ENCODE data around the gene RAB34.

The RAB34 gene, protein sequence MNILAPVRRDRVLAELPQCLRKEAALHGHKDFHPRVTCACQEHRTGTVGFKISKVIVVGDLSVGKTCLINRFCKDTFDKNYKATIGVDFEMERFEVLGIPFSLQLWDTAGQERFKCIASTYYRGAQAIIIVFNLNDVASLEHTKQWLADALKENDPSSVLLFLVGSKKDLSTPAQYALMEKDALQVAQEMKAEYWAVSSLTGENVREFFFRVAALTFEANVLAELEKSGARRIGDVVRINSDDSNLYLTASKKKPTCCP

DNA sequence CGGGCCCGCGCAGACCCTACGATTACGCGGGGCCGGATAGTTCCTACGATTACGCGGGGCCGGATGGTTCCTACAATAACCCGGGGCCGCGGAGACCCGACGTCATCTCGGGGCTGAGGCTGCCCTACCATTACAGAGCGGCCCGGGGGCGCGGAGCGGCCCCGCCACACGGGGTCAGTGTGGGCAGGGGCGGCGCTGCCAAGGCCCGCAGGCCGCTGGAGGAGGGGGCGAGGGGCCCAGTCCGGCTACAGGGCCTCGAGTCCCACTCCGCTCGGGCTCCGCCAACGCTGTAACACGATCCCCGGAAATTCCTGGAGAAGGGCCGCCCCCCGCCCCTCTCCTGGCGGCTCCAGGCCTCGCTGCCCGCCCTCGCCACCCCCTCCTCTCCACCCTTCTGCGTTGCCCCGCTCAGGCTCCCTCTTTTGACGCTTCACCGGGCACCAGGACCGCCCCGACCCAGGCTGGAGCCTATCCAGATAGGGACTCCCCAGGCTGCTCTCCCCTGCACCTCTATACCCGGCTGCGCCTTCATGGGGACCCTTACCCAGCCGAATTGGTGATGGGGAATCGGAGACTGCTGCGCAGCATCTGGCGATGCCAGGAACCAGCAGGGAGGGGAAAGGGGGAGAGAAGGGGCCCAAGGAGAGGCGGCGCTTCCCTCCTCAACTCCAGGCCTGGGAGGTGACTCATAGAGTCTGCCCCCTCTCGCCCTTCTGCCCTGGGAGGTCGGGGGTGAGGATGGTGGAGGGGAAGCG, at the start of gene RAB34:
RAB34 (minus strand) TSS at position 291 of the 755 bp plus-strand sequence. CDS start 602 bp downstream, outside the sequence.
- peak; percentile 66 for DNase-seq (ENCODE audit: low spot score)
- H3K27ac ChIP-seq: peak within 1 kb of the TSS; percentile 99
- CTCF ChIA-PET: no interaction called here
- POLR2A ChIA-PET (ENCODE audit: low non-redundant PET): interaction anchor here (0.7 to 1.1 kb wide), 2 partner anchors 56 to 68 kb away, joined by 4 read pairs; partner anchors contain the start of gene SDF2
- TF ChIP-seq, protein P1, sequence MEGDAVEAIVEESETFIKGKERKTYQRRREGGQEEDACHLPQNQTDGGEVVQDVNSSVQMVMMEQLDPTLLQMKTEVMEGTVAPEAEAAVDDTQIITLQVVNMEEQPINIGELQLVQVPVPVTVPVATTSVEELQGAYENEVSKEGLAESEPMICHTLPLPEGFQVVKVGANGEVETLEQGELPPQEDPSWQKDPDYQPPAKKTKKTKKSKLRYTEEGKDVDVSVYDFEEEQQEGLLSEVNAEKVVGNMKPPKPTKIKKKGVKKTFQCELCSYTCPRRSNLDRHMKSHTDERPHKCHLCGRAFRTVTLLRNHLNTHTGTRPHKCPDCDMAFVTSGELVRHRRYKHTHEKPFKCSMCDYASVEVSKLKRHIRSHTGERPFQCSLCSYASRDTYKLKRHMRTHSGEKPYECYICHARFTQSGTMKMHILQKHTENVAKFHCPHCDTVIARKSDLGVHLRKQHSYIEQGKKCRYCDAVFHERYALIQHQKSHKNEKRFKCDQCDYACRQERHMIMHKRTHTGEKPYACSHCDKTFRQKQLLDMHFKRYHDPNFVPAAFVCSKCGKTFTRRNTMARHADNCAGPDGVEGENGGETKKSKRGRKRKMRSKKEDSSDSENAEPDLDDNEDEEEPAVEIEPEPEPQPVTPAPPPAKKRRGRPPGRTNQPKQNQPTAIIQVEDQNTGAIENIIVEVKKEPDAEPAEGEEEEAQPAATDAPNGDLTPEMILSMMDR (conservative IDR thresholded peaks at IDR 0.05; ENCODE audit: low read depth): peak; percentile 44; the same call in 1 of the 2 replicates

DNA sequence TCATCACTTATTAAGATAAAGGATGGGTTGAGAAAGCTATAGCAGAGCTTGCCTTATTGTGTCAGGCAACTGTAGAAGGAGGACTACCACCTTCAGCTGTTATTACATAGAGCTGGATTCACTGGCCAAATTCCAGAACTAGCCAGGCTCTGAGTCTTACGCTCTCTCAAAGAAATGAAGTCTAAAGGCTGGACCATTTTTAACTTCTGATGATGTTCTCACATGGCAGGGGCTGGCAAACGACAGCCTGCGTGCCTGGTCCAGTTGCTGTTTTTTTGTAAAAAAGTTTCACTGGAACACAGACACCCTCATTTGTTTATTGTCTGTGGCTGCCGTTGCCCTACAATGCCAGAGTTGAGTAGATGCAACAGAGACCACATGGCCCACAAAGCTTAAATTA, 47.4 kb upstream of the RAB34 start:
- H3K27ac ChIP-seq: no peak overlapping the region
- DNase-seq (ENCODE audit: low spot score): no peak
- TF ChIP-seq, protein P1 (conservative IDR thresholded peaks at IDR 0.05; ENCODE audit: low read depth): no peak
- POLR2A ChIA-PET (ENCODE audit: low non-redundant PET): interaction anchor here (0.7 kb wide), 1 partner anchor 183 kb away, joined by 3 read pairs; no protein-coding TSS in a partner anchor
- CTCF ChIA-PET: interaction anchor here (0.5 to 4.2 kb wide), 12 partner anchors 15 to 390 kb away, joined by 3 to 25 read pairs (median 4); partner anchors contain the start of genes DHRS13 and TLCD1

DNA sequence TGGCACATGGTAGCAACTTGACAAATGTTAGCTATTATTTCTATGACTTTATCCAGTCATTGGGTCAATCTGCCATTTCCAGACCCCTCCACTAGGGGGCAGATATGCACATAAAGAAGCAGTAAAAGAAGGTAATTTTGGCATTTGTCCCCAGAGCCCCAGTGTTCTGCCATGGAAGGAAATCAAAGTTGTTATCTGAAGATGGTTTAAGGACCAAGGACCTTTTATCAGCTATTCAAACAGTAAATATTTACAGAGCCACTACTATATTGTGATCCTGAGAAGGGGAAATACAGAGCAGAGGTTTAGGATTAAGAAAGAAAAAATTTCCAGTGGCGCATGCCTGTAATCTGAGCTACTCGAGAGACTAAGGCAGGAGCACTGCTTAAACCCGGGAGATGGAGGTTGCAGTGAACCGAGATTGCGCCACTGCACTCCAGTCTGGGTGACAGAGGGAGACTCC, 46.2 kb upstream of the RAB34 start:
- CTCF ChIA-PET: interaction anchor here (0.6 to 4.2 kb wide), 23 partner anchors 8 to 190 kb away, joined by 3 to 25 read pairs (median 4); partner anchors contain the start of genes DHRS13, FAM222B and TLCD1
- DNase-seq (ENCODE audit: low spot score): peak; percentile 61
- POLR2A ChIA-PET (ENCODE audit: low non-redundant PET): interaction anchor here (0.5 kb wide), 1 partner anchor 49 kb away, joined by 8 read pairs; no protein-coding TSS in a partner anchor
- peak overlapping the region; percentile 57 for H3K27ac ChIP-seq
- TF ChIP-seq, protein P1 (conservative IDR thresholded peaks at IDR 0.05; ENCODE audit: low read depth): peak; percentile 87

DNA sequence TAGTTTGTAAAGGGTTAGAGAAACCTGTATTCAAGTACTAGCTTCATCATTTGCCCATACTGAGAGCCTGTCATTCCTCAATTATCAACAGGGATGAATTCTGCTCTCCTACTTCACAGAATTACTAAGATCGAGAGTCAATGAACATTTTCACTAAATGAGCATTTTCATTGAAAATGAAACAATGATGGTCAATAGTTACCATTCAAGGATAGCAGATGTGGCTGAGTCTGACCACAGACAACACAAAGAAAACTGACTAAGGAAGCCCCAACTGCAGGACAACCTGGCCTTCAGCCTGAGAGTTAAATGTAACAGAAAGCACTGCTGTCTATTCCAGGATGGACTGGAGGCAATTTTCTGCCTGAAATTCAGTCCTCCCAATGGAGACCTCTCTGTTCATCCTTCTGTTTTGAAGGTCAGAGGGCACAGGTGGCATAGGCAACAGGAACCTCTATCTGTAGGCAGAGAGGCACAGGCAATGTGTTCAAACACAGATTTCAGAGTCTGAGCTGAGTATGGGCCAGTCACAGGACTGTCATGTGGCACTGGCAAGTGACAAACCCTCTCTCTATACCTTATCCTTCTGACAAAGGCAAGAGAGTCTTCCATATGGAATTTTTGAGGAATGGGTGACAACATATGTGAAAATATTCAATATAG, 45.6 kb upstream of the RAB34 start:
- TF ChIP-seq, protein P1 (conservative IDR thresholded peaks at IDR 0.05; ENCODE audit: low read depth): no peak
- DNase-seq (ENCODE audit: low spot score): no peak
- ChIA-PET POLR2A (ENCODE audit: low non-redundant PET) (interaction anchor here (0.5 kb wide), 1 partner anchor 50 kb away, joined by 8 read pairs; no protein-coding TSS in a partner anchor), CTCF (interaction anchor here (0.6 to 4.2 kb wide), 22 partner anchors 8 to 190 kb away, joined by 3 to 25 read pairs (median 5); partner anchors contain the start of genes DHRS13, FAM222B and TLCD1)
- no peak overlapping the region for H3K27ac ChIP-seq

DNA sequence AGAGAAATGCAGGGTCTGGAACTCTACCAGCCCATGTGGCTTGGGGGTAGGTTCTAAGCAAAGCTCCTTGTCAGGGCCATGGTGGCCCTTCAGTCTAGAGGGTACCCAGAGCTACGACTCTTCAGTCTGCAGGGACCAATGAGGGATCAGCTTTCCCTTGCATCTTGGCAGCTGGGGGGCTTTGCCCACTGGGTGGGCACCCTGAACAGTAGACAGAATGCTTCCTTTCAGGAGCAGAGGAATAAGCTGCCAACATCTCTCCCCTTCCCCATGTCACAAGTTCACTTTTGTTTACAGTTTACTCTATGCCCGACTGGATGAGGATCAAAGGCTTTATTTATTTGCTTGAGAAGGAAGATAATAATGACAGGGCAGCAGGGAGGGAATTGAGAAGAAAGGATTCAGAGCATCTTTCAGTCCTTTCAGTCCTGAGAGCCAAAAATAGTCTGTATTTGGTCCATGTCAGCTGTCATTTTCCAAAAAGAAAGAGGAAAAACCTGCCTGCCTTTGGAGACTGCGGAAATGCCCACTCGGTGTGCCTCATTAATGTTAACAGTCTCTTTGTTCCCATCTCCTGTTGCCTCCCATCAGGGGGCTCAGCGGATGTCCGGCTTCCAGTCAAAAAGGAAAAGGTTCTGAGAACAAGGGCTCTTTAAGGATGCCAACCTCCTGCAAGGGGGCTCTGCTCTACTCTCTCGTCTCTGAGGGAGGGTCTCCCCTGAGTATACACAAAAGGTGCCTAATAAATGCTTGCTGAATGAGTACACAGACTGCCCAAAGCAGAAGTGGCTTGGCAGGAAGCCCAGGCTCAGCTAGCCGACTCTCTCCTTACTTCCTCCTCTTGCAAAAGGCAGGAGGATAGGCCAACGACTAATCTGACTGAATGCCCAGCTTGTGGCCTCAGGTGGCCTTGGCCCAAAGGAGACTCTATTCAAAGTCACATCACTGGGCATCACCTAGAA, 43.2 kb upstream of the RAB34 start:
- no peak for DNase-seq (ENCODE audit: low spot score)
- peak overlapping the region; percentile 51 for H3K27ac ChIP-seq
- CTCF ChIA-PET: interaction anchor here (4.2 kb wide), 1 partner anchor 34 kb away, joined by 25 read pairs; the partner anchor contains the start of gene TLCD1
- TF ChIP-seq, protein P1 (conservative IDR thresholded peaks at IDR 0.05; ENCODE audit: low read depth): no peak
- POLR2A ChIA-PET (ENCODE audit: low non-redundant PET): no interaction called here
